Measurements from ENCODE around the gene PRDM16.

Gene PRDM16

GRCh38 chr1:3250624-3251023 lies 181.6 kb downstream of the PRDM16 start:
- no peak for DNase-seq

- DNase-seq = no peak
Observed at GRCh38 chr1:3251099-3251806, 182.2 kb downstream of the PRDM16 start.

- DNase-seq = no peak
Observed at GRCh38 chr1:3251807-3252428, 182.9 kb downstream of the PRDM16 start.

- no peak for DNase-seq
Observed at GRCh38 chr1:3255680-3256079, 186.7 kb downstream of the PRDM16 start.

GRCh38 chr1:3257788-3258187 lies 188.8 kb downstream of the PRDM16 start:
- no peak for DNase-seq

GRCh38 chr1:3258386-3259003 lies 189.5 kb downstream of the PRDM16 start:
- DNase-seq = no peak

- no peak for DNase-seq
Observed at GRCh38 chr1:3259020-3259419, 190.0 kb downstream of the PRDM16 start.

- no peak for DNase-seq
Observed at GRCh38 chr1:3261007-3261968, 192.3 kb downstream of the PRDM16 start.

GRCh38 chr1:3261969-3262579 lies 193.1 kb downstream of the PRDM16 start:
- no peak for DNase-seq

- no peak for DNase-seq
Observed at GRCh38 chr1:3262681-3263286, 193.8 kb downstream of the PRDM16 start.

- DNase-seq = no peak
Observed at GRCh38 chr1:3263790-3264189, 194.8 kb downstream of the PRDM16 start.

- no peak for DNase-seq
Observed at GRCh38 chr1:3264456-3264855, 195.5 kb downstream of the PRDM16 start.

- DNase-seq = no peak
Observed at GRCh38 chr1:3265835-3266805, 197.1 kb downstream of the PRDM16 start.

- no peak for DNase-seq
Observed at GRCh38 chr1:3266870-3267549, 198.0 kb downstream of the PRDM16 start.

- no peak for DNase-seq
Observed at GRCh38 chr1:3267550-3268270, 198.7 kb downstream of the PRDM16 start.

GRCh38 chr1:3268281-3268680 lies 199.3 kb downstream of the PRDM16 start:
- no peak for DNase-seq

- DNase-seq = no peak
Observed at GRCh38 chr1:3270403-3271245, 201.6 kb downstream of the PRDM16 start.

- no peak for DNase-seq
Observed at GRCh38 chr1:3271866-3272265, 202.9 kb downstream of the PRDM16 start.

All from Kasumi-1 (cell line).